NCI-H2196 treated with DMSO at 0.1 percent for 48 hours (cell line): ENCODE results near the gene HOXA3.

Source experiments
- DNase-seq: peaks from one replicate; lab custom pipeline; 2025; ENCODE audit not compliant: unreplicated experiment; lab: John Stamatoyannopoulos, UW

Gene HOXA3

DNA sequence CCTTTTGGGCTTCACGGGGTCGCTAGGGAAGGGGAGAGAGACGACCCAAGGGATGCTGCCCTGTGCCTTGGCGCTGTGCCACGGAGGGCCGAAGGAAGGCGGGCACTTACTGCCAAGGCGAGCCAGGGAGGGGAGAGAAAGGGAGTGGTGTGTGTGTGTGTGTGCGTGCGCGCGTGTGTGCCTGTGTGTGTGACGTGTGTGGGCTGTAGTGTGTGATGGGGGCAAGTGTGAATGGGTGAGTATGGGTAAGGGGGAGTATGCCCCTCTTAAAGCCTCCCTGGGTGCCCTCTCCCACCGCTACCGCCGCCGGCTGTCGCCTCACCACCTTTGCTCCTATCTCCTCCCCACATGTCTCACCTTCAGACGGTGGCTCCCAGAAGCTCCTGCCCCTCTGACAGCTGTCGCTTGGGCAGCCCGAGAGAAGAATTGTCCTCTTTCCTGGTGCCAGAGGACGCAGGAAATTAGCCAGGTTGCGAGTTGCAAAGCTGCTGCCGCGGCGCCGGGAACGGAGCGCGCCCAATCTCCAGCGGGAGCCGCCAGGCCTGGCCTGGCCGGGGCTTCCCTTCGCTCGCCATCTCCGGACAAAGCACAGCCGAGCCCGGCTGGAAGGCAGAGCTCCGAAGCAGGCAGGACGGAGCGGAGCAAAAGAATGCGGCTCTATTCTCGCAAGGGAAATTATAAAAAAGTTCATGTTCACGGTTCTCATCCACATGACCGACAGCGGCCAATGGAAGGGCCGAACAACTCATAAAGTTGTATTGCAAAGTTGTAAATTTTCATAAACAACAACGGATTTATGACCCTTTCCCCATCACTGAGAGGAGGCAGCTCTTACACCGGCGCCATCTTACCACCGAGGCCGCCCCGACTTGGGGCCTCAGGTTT, at the start of gene HOXA3:
TSS of gene HOXA3 (minus strand) at position 653 of the 885 bp plus-strand sequence. CDS start 41,943 bp downstream, outside the sequence.
- DNase-seq, result no peak

GRCh38 chr7:27201580-27202017, 49.2 kb upstream of the HOXA3 start:
- no peak for DNase-seq

DNA sequence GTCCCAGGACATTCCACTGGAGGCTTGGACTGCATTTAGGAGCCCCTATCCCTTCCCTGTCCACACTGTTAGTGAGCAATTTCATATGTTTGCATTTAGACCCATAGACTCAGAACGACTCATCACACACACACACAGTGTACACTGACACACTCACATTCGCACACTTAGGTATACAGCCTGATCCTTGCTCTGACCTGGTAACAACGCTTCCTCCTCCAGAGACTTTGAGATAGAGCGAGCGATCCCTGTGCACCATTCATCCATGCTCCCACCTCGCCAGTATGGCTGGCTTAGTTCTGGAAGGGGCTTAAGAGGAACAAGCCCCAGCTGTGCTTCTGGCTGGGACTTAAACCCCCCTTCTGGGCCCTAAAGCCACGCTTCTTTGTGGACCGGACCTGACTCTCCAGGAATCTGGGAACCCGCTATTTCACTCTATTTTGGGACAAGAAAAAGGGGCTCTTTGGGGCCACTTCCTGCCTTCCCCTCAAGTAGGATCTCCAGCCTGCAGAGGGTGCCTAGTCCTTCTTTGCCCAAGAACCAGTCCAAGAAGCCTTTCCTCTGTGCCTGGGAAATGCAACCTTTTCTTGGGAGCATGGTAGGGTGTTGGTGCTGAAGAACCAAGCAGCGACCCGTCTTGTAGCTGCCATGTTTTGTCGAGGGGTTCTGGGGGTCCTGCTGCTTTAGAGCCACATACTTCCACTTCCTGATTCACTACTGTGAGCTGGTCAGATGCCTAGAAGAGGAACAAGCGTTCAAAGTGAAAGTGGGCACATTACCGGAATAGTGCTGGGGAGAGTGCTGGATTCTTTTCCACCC, 48.6 kb upstream of the HOXA3 start:
- DNase-seq, result no peak

- DNase-seq, result no peak
Observed at GRCh38 chr7:27199849-27200760, 47.7 kb upstream of the HOXA3 start, which contains the start of gene HOXA13. TSS of gene HOXA13 (minus strand) at chr7:27200091. CDS start at chr7:27200077, 14 bp downstream.

GRCh38 chr7:27198871-27199801, 46.8 kb upstream of the HOXA3 start:
- no peak for DNase-seq

DNA sequence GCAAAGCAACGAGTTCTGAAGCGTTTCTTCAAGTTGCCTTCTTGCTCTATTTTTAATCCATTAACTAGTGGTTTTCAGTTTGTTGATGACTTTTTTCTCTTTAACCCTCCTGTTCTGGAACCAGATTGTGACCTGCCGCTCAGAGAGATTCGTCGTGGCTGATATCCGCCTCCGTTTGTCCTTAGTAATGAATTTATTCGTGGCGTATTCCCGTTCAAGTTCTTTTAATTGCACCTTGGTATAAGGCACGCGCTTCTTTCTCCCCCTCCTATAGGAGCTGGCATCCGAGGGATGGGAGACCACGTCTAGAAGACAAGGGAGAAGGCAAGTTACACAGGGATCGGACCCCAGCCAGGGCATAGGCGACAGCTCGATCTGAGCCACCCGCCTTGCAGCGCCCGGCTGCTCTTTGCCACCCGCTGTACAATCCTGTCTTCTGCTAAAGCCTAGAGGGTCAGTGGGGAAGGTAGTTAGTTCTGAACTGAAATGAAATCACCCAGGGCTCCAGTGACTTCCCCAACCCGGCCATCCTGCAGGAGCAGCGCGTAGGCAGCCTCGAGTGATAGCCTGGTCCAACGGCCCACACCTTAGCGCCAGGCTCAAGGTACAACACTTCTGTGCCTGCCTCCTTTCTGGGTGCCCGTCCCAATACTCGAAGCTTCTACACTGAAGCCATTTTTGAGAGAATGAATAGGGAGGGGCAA, 45.9 kb upstream of the HOXA3 start:
- DNase-seq, result no peak

GRCh38 chr7:27197137-27198042, 45.0 kb upstream of the HOXA3 start:
- DNase-seq, result no peak

DNA sequence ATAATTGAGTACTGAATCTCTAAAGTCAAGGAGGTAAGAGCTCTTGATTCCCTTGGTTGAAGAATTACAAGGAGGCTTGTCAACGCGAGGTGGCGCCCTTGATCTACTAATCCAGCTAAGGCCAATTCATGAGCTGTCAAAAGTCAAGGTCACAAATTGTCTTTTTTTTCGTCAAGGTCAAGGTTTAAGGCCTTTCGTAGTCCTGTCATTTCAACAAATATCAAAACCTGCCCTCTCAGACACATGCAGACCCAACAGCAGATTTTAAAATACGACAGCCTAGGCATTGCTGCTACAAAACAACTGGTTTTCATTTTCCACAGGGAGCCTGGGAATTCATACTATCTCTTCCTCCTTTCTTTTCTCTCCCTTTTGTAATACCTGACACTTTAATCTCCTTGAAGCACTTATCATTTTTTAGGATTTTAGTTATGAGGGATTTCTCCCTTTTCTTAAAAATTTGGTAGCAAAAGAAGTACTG, 43.9 kb upstream of the HOXA3 start:
- DNase-seq, result peak; percentile 23

GRCh38 chr7:27194686-27195379, 42.5 kb upstream of the HOXA3 start:
- DNase-seq, result no peak

- no peak for DNase-seq
Observed at GRCh38 chr7:27194002-27194352, 41.6 kb upstream of the HOXA3 start.

DNA sequence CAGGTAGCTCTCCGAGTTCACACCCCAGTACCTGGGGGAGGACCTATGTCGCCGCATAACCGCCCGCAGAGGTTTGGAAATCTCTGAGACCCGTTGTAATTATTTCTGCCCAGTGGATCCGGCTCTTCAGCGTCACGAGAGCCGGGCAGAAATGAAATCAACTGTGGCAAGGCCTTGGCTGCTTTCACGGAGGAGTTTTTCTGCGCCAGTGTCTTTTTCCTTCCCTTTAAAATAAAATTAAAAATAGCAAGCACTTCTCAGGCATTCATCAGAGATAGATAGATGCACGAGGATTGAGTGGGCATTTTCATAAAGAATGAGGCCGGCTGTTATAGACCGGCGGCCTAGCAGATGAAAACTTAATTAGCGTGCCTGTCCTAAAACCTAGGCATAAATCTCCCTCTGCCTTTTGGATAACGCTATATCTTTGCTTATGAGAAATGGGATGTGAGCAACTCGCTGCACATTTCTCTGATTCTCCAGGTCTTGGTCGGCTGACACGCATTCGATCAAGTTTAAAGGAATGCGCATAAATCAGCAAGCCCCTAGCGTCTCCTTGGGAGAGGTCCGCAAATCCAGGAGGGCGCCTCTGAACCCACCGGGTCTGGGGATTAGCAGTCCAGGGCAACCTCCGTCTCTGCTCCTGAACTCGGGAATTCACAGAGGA, 41.1 kb upstream of the HOXA3 start:
- DNase-seq, result no peak

DNA sequence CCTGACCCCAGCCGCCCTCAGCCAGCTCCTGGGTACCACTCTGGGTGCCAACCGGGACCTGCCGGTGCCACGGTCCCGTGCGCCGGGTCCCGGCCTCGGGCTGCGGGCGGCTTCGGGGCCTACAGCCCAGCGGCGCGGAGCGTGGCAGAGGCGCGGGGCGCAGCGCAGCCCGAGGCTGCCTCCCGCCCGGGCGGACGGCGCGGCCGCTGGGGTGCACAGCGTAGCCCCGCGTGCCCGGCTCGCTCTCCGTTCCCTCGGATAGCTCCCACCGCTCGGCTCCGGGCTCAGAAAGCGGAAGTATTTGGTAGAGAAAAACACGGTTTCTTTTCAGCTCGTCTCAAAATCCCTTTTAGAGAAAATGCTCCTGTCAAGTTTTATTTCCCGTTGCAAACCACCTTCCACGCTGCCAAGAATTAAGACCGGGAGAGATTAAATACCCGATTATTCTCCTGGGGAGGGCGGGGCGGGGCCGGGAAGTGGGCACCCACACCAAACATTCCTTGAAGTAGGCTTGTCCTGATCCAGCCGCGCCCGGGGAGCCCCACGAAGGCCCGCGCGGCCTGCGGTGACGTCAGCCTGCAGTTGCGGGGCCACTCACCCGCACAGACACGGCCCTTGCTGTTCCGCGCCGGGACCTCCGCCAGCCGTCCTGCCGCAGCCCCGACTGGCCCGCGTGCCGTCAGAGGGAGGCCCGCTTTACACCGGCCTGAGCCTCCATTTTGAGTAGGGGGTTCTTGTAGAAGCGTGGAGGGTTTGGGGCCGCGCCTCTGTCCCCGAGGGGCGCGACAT, 40.4 kb upstream of the HOXA3 start:
- DNase-seq, result no peak

- no peak for DNase-seq
Observed at GRCh38 chr7:27191833-27192545, 39.6 kb upstream of the HOXA3 start.

DNA sequence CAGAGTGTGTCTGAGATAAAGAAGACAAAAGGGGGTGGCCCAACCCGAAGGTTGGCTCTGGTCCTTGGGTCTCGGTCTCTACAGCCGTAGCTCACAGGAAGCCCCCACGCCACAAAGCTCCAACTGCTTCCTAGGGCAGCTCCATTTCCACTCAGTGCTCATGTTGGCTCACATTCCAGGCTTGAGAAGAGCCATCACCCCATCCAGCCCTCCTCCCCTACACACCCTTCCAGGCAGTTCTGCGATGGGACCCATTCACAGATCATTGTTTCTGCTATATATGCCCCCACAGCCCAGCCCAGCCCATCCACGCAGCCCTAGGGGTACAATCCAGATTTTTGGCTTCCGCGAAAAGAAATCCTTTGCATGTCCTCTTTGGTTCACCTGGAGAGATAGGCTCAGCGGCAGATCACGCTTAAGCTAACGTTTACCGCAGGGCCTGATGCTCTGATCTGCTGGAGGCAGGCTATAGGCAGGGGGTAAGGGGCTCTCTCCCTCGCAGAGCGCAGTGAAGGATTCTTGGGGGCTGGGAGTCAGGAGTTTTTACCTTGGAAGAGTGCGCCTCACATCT, 38.9 kb upstream of the HOXA3 start:
- DNase-seq, result no peak
